Measurements from ENCODE around the gene PTPRN. TPM values are rescaled to one million over a fixed set of nuclear protein-coding genes. Genes with fewer than 3 reads are reported as not detected.

PTPRN gene
- total and polyA plus RNA-seq, 2 experiments from 2014 or later, result 5.1 to 22.1 TPM

DNA sequence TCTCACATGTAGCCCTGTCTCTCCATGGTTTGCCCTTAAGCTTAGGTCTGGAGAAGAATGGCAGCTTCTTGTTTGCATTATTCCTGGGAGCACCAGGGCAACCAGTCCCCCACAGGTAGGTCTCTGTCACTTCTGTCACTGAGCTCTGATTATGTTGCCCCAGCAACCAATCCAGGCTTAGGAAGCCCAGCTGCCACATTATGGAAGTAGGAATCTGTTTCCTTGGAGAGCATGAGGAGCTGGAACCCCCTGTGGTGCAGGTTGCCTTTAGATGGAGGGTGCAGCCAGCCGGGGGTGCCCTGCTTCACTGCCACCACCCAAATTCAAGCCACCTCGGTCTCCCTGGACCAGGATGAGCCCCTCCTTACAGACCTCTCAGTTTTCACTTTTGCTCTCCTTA is 18.5 kb upstream of the PTPRN start:
- Mint-ChIP-seq H3K27me3 (ENCODE audit: insufficient read depth, low read depth, poor library complexity) (peaks cover 39% of the 10 kb centered on the region), H3K36me3 (ENCODE audit: low read depth) (no peaks in the 10 kb centered on the region), H3K4me1 (peaks cover 4% of the 10 kb centered on the region), H3K27ac (no peak overlapping the region), H3K9me3 (no peaks in the 10 kb centered on the region), H3K4me3 (no peak overlapping the region)
- no peak overlapping the region for H3K4me2 ChIP-seq
- no peaks in the 10 kb centered on the region for H3K79me2 ChIP-seq (replicated peaks; ENCODE audit: insufficient read depth)
- no peak overlapping the region for H3K4me3 ChIP-seq
- peaks cover 47% of the 10 kb centered on the region for H3K27me3 ChIP-seq (ENCODE audit: insufficient read depth)
- DNase-seq (ENCODE audit: low spot score) (no peak), ATAC-seq (no peak)
- 0 out of 2 replicates have a peak, but pooled peaks cover 4% of the 10 kb centered on the region for H4K20me1 ChIP-seq (replicated peaks; ENCODE audit: insufficient read depth)
- H3K27ac ChIP-seq (ENCODE audit: low read depth), result no peak overlapping the region
- H3K4me1 ChIP-seq (ENCODE audit: insufficient read depth), result peaks cover 3% of the 10 kb centered on the region; the same call in 1 of the 2 replicates
- H3K36me3 ChIP-seq (ENCODE audit: insufficient read depth), result no peaks in the 10 kb centered on the region
- H3K9me2 ChIP-seq (ENCODE audit: insufficient read depth), result no peaks in the 10 kb centered on the region
- H2AFZ ChIP-seq, result no peak overlapping the region
- H3F3A ChIP-seq (replicated peaks; ENCODE audit: low read depth), result no peaks in the 10 kb centered on the region
- TF ChIP-seq EZH2 (IDR thresholded peaks at IDR 0.05; ENCODE audit: low read depth, unreplicated experiment), result no peak
- TF ChIP-seq, protein P1, sequence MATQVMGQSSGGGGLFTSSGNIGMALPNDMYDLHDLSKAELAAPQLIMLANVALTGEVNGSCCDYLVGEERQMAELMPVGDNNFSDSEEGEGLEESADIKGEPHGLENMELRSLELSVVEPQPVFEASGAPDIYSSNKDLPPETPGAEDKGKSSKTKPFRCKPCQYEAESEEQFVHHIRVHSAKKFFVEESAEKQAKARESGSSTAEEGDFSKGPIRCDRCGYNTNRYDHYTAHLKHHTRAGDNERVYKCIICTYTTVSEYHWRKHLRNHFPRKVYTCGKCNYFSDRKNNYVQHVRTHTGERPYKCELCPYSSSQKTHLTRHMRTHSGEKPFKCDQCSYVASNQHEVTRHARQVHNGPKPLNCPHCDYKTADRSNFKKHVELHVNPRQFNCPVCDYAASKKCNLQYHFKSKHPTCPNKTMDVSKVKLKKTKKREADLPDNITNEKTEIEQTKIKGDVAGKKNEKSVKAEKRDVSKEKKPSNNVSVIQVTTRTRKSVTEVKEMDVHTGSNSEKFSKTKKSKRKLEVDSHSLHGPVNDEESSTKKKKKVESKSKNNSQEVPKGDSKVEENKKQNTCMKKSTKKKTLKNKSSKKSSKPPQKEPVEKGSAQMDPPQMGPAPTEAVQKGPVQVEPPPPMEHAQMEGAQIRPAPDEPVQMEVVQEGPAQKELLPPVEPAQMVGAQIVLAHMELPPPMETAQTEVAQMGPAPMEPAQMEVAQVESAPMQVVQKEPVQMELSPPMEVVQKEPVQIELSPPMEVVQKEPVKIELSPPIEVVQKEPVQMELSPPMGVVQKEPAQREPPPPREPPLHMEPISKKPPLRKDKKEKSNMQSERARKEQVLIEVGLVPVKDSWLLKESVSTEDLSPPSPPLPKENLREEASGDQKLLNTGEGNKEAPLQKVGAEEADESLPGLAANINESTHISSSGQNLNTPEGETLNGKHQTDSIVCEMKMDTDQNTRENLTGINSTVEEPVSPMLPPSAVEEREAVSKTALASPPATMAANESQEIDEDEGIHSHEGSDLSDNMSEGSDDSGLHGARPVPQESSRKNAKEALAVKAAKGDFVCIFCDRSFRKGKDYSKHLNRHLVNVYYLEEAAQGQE (IDR thresholded peaks at IDR 0.05; ENCODE audit: unreplicated experiment), result no peak
- TF ChIP-seq ZNF114 (CRISPR knock-in tag; IDR thresholded peaks at IDR 0.05), result no peak
- TF ChIP-seq JUNB (IDR thresholded peaks at IDR 0.05; ENCODE audit: unreplicated experiment), result no peak

DNA sequence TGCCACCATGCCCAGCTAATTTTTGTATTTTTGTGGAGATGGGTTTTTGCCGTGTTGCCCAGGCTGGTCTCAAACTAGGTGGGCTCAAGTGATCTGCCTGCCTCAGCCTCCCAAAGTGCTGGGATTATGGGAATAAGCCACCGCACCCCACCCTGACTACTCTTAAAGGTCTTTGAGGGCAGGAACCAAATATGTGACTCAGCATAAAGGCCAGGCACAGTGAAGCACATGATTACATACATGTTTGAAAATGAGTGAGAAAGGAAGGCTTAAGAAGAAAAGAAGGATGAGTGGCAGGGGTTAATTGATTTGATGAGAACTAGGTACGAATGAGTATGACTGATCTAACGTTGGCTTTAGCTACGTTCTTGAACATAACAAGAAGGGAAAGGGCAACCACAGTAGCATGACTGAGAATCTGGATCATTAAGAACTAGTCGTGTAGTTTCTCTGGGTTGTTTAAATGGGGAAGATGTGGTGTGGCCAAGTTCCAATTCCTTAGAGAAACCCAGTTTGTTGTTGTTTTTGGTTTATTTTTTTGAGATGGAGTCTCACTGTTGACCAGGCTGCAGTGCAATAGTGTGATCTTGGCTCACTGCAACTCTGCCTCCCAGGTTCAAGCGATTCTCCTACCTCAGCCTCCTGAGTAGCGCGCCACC is 16.6 kb upstream of the PTPRN start:
- peaks cover 20% of the 10 kb centered on the region for H3K27me3 Mint-ChIP-seq (ENCODE audit: insufficient read depth, low read depth, poor library complexity)
- no peaks in the 10 kb centered on the region for H3K9me3 Mint-ChIP-seq

More for the DNA sequence above, 16.6 kb upstream of the PTPRN start:
- H3K27ac Mint-ChIP-seq, result no peak overlapping the region
- no peak overlapping the region for H3K4me3 Mint-ChIP-seq
- H3K4me2 ChIP-seq, result no peak overlapping the region
- H2AFZ ChIP-seq, result no peak overlapping the region
- no peaks in the 10 kb centered on the region for H3K9me2 ChIP-seq (ENCODE audit: insufficient read depth)
- no peak overlapping the region for H3K27ac ChIP-seq (ENCODE audit: low read depth)
- H3K79me2 ChIP-seq (replicated peaks; ENCODE audit: insufficient read depth), result no peaks in the 10 kb centered on the region
- no peak for TF ChIP-seq CREB1 (CRISPR knock-in tag; IDR thresholded peaks at IDR 0.05; ENCODE audit: low read depth)
- TF ChIP-seq, protein P1 (IDR thresholded peaks at IDR 0.05; ENCODE audit: unreplicated experiment), result no peak
- TF ChIP-seq, protein P2, sequence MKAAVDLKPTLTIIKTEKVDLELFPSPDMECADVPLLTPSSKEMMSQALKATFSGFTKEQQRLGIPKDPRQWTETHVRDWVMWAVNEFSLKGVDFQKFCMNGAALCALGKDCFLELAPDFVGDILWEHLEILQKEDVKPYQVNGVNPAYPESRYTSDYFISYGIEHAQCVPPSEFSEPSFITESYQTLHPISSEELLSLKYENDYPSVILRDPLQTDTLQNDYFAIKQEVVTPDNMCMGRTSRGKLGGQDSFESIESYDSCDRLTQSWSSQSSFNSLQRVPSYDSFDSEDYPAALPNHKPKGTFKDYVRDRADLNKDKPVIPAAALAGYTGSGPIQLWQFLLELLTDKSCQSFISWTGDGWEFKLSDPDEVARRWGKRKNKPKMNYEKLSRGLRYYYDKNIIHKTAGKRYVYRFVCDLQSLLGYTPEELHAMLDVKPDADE (IDR thresholded peaks at IDR 0.05), result no peak
- peaks cover 28% of the 10 kb centered on the region for H3K27me3 ChIP-seq (ENCODE audit: insufficient read depth)
- DNase-seq (ENCODE audit: low spot score), result no peak
- no peaks in the 10 kb centered on the region for H3K4me1 ChIP-seq (ENCODE audit: insufficient read depth)
- H3K36me3 Mint-ChIP-seq (ENCODE audit: low read depth), result no peaks in the 10 kb centered on the region
- no peaks in the 10 kb centered on the region for H4K20me1 ChIP-seq (replicated peaks; ENCODE audit: insufficient read depth)
- H3K36me3 ChIP-seq (ENCODE audit: insufficient read depth), result no peaks in the 10 kb centered on the region
- H3F3A ChIP-seq (replicated peaks; ENCODE audit: low read depth), result no peaks in the 10 kb centered on the region
- ATAC-seq, result no peak
- no peaks in the 10 kb centered on the region for H3K4me1 Mint-ChIP-seq
- no peak overlapping the region for H3K4me3 ChIP-seq

Data from GM23338 (cell line).